ENCODE results near the gene CHD3. TPM values are rescaled to one million over a fixed set of nuclear protein-coding genes. Genes with fewer than 3 reads are reported as not detected.

Gene CHD3
- total and polyA plus RNA-seq, 2 of the 13 experiments (the other 11 are each of a cell fraction or from before 2014, with no cell fraction given): 2.7 to 3.7 TPM

GRCh38 chr17:7888184-7888920 is at the start of gene CHD3 (continued):
- TF ChIP-seq THAP8 (CRISPR knock-in tag; IDR thresholded peaks at IDR 0.05; ENCODE audit: borderline replicate concordance) (no peak), RBM39 (IDR thresholded peaks at IDR 0.05; ENCODE audit: low read depth, low read length, poor library complexity, severe bottlenecking) (no peak), ZNF703 (CRISPR knock-in tag; IDR thresholded peaks at IDR 0.05; ENCODE audit: borderline replicate concordance) (0 out of 2 replicates have a peak, but pooled peaks have one; percentile 26), ZNF672 (CRISPR knock-in tag; IDR thresholded peaks at IDR 0.05) (no peak), ZNF350 (CRISPR knock-in tag; IDR thresholded peaks at IDR 0.05; ENCODE audit: borderline replicate concordance, low read depth) (peak; percentile 47; the same call in 1 of the 2 replicates), HDAC6 (IDR thresholded peaks at IDR 0.05; ENCODE audit: low read depth, low read length) (no peak), IRX3 (CRISPR knock-in tag; IDR thresholded peaks at IDR 0.05; ENCODE audit: borderline replicate concordance, low read depth) (no peak), ZNF616 (CRISPR knock-in tag; IDR thresholded peaks at IDR 0.05; ENCODE audit: low read depth) (no peak), ZNF121 (CRISPR knock-in tag; IDR thresholded peaks at IDR 0.05) (no peak), GZF1 (CRISPR knock-in tag; IDR thresholded peaks at IDR 0.05) (no peak), ZNF138 (CRISPR knock-in tag; IDR thresholded peaks at IDR 0.05; ENCODE audit: low read depth) (no peak)
- TF ChIP-seq, protein P1, sequence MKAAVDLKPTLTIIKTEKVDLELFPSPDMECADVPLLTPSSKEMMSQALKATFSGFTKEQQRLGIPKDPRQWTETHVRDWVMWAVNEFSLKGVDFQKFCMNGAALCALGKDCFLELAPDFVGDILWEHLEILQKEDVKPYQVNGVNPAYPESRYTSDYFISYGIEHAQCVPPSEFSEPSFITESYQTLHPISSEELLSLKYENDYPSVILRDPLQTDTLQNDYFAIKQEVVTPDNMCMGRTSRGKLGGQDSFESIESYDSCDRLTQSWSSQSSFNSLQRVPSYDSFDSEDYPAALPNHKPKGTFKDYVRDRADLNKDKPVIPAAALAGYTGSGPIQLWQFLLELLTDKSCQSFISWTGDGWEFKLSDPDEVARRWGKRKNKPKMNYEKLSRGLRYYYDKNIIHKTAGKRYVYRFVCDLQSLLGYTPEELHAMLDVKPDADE (CRISPR knock-in tag; IDR thresholded peaks at IDR 0.05): no peak
- TF ChIP-seq, protein P2, sequence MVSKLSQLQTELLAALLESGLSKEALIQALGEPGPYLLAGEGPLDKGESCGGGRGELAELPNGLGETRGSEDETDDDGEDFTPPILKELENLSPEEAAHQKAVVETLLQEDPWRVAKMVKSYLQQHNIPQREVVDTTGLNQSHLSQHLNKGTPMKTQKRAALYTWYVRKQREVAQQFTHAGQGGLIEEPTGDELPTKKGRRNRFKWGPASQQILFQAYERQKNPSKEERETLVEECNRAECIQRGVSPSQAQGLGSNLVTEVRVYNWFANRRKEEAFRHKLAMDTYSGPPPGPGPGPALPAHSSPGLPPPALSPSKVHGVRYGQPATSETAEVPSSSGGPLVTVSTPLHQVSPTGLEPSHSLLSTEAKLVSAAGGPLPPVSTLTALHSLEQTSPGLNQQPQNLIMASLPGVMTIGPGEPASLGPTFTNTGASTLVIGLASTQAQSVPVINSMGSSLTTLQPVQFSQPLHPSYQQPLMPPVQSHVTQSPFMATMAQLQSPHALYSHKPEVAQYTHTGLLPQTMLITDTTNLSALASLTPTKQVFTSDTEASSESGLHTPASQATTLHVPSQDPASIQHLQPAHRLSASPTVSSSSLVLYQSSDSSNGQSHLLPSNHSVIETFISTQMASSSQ (IDR thresholded peaks at IDR 0.05; ENCODE audit: low read depth): no peak
- TF ChIP-seq, protein P2 (CRISPR knock-in tag; IDR thresholded peaks at IDR 0.05; ENCODE audit: borderline replicate concordance): no peak
